D341Med (cell line): ENCODE data around the gene NOX5.
"Not testable (repeated sequence)": the region's sequence is repeated elsewhere in the genome, so short reads cannot be mapped to it uniquely, and the experiment has no call there.

ENCODE experiments used
- DNase-seq: peaks from one replicate; pipeline ENCODE4 v3.0.0; 2012; ENCODE audit warnings: low spot score

The NOX5 gene, protein sequence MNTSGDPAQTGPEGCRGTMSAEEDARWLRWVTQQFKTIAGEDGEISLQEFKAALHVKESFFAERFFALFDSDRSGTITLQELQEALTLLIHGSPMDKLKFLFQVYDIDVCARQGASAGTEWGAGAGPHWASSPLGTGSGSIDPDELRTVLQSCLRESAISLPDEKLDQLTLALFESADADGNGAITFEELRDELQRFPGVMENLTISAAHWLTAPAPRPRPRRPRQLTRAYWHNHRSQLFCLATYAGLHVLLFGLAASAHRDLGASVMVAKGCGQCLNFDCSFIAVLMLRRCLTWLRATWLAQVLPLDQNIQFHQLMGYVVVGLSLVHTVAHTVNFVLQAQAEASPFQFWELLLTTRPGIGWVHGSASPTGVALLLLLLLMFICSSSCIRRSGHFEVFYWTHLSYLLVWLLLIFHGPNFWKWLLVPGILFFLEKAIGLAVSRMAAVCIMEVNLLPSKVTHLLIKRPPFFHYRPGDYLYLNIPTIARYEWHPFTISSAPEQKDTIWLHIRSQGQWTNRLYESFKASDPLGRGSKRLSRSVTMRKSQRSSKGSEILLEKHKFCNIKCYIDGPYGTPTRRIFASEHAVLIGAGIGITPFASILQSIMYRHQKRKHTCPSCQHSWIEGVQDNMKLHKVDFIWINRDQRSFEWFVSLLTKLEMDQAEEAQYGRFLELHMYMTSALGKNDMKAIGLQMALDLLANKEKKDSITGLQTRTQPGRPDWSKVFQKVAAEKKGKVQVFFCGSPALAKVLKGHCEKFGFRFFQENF

DNA sequence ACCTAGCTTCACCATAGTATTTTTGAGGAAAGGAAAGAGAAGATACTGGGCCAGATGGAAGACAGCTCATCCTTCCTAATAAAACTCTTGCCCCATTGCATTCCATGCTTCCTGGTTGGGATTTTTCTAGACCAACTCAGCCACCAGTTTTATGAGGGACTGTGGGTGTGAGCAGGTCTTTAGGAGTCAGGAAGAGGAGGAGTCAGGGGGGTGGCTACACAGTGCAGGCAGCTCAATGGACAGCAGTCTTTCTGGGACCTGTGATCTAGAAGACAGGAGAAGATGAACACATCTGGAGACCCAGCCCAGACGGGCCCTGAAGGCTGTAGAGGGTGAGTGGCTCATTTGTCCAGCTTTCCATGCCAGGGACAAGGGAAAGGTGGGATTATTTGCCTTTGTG, at the start of gene NOX5:
Gene NOX5, plus strand, starts transcription at position 242 of the 400 bp plus-strand sequence. Its CDS starts 41 bp downstream, at position 283.
- no peak for DNase-seq

DNA sequence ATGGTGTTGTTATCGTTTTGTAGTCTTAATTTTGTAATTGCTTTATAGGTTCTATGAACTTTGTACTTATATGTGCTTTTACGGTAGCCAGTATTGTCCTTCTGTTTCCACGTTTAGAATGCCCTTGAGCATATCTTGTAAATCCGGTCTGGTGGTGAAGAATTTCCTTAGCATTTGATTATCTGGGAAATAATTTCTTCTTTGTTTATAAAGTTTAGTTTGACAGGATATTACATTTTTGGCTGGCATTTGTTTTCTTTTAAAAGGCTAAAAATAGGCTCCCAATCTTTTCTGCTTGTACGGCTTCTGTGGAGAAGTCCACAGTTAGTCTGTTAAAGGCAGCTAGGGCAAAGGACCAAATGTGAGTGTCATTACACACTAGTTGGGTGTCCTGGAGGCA, 47.5 kb upstream of the NOX5 start:
- DNase-seq: no peak

DNA sequence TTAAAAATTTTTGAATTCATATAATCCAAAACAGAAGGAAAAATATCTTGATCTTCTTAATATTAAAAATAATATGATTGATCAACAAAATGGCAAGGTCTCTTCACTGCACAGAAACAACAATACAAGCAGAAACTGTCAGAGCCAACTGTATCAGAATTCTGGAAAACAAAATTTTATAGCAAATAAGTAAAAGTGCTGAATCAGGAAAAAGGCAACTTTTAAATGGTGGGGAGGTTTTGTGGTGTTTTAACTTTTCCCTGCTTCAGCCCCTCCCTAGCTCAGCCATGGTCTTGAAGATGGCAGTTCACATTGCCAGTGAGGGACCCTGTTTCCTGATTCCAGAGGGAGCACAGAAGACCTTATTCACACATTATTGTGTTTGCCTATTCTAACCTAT, 46.5 kb upstream of the NOX5 start:
- no peak for DNase-seq

DNA sequence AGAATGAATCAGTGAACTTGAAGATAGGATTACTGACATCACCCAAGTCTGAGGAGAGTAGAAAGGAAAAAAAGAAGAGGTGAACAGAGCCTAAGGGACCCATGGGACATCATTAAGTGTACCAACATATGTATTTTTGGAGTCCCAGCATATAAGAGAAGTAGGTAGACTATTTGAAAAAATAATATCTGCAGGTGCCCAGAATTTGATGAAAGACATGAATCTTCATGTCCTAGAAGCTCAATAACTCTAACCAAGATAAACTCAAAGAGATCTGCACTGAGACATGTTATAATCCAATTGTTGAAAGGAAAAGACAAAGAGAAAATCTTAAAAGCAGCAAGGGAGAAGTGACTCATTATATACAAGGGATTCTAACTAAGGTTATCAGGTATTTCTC, 45.2 kb upstream of the NOX5 start:
- no peak for DNase-seq

DNA sequence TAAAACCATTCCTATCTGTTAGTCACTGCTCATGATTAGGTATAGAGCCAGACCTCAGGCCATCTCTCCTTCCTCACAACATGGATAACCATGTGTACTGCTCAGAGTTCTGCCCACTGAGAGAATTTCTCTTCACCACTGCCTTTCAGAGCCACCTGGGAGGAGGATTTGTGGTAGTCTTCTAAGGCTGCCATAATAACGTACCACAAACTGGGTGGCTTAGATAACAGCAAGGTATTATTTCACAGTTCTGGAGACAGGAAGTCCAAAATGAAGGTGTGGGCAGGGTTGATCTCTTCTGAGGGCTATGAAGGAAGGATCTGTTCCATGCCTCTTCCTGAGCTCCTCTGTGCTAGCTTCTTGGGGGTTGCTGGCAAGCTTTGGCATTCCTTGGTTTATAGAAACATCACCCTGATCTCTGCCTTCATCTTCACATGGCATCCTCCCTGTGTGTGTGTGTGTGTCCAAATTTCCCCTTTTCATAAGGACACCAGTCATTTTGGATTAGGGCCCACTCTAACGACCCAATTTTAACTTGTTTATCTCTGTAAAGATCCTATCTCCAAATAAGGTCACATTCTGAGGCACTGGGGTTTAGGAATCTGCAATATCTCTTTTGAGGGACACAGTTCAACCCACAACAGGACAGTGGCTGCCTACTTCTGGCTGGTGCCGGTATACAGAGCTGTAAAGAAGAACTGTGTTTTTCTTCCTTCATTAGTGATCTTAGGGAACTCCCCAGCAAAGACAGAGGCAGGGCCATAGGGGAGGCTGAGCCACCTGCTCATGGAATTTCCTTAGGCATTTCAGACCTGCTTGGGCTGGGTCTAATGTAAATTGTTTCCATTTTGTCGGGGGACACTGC, 42.1 kb upstream of the NOX5 start:
- DNase-seq: no peak

DNA sequence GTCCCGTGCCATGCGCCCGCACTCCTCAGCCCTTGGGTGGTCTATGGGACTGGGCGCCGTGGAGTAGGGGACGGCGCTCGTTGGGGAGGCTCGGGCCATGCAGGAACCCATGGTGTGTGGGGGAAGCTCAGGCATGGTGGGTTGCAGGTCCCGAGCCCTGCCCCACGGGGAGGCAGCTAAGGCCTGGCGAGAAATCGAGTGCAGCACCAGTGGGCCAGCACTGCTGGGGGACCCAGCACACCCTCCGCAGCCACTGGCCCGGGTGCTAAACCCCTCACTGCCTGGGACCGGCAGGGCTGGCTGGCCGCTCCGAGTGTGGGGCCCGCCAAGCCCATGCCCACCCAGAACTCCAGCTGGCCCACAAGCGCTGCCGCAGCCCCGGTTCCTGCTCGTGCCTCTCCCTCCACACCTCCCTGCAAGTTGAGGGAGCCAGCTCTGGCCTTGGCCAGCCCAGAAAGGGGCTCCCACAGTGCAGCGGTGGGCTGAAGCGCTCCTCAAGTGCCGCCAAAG, 38.8 kb upstream of the NOX5 start:
- DNase-seq: not testable (repeated sequence)

DNA sequence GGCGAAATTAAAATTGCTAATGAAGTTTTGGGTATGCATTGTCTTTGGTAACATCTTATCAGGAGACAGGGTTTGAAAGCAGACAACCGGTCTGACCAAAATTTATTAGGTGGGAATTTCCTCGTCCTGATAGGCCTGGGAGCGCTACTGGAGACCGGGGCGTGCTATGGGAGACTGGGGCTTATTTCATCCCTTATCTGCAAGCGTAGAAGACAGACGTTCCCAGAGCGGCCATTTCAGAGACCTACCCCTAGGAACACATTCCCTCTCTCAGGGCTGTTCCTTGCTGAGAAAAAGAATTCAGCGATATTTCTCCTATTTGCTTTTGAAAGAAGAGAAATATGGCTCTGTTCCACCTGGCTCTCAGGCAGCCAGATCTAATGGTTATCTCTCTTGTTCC, 37.1 kb upstream of the NOX5 start:
- DNase-seq: not testable (repeated sequence)

DNA sequence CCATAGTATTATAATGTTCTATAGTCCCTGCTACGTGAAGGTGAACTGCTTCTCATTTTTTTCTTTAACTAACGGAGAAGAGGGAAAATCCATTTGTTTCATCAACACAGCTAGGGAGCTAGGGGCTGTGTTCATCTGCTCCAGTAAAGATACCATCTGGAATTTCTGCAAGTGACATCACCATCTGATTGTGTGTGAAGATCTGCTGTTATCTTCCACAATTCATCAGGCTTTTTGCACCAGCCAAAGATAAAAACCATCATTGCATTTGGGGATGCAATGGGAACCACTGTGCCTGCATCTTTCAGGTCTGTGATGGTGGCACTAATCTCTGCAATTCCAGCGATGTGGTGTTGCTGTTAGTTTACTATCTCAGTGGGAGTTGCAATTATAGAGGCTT, 35.5 kb upstream of the NOX5 start:
- no peak for DNase-seq

DNA sequence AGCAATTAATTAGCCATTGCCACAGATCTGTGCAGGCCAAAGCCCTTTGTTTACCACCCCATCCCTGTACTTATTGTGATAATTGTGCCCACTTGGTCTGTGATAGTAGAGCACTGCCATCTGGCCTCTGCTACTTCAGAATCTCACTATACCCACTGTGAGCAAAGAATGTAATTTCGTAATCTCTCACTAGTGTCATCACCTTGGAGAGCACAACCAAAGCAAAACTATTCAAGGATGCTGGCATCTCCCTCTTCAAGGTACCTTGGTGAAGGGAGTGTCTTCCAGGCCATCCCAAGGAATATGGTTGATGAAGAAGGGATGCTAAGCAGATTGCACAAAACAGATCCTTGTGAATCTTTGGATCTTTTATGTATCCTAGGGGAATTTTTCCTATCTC, 34.7 kb upstream of the NOX5 start:
- no peak for DNase-seq

DNA sequence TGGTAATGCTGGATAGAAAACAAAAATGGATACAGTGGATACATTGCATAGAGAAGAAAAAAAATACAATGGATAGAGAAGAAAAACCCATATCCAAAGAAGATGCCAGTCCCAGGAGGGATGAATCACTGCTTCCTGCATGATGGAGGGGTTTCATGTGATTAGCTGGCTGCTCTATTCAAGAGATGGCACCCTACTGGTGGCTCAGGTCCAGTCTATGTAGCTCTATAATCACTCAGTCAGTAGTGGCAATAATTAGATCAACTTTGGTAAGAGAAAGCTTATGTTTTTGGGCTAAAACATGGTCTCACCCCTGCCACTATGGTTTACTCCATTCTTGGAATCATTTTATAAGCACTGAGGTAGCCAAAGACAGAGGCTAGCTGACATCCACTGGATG, 33.7 kb upstream of the NOX5 start:
- no peak for DNase-seq

DNA sequence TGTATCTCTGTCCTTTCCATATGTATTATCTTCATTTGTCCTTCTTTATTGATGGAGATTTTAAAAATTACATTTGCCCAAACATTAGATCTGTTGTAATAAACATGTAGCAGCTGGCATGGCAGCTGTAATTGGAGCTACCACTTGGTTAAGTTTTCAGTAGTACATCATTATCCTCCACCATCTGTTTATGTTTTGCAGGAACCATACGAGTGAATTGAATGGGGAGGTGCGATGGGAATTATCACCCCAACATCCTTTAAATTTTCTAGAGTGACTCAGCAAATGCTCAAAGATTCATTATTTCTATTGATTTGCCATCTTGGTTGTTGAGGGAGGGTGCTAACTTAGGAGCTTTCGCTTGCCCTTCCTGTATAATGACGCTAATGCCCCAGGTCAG, 32.6 kb upstream of the NOX5 start:
- DNase-seq: peak; percentile 61

DNA sequence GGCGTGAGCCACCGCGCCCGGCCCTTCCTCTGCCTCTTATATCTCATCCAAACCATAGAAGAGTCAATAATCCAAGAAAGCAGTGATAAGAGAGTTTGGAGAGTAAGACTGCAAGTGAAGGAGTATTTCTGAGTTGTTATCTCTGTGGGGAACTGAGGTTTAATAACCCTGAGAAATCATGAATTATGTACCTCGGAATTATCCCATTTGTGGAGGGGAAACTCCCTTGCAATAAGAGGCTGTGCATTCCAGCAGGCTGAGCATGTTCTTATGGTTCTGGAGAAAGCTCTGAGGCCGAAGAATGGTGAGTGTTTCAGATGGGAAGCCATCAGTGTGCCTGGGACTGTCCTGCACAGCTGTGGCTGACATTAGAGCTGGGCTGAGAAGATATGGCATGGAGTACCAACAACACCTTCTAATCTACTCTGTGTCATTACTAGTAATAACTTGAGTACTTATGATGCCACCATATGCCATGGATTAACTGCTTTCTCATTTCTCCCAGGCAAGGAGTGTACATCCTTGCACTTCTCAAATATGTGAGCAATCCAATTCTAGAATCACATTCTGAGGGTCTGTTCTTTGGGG, 31.4 kb upstream of the NOX5 start:
- DNase-seq: peak; percentile 55

DNA sequence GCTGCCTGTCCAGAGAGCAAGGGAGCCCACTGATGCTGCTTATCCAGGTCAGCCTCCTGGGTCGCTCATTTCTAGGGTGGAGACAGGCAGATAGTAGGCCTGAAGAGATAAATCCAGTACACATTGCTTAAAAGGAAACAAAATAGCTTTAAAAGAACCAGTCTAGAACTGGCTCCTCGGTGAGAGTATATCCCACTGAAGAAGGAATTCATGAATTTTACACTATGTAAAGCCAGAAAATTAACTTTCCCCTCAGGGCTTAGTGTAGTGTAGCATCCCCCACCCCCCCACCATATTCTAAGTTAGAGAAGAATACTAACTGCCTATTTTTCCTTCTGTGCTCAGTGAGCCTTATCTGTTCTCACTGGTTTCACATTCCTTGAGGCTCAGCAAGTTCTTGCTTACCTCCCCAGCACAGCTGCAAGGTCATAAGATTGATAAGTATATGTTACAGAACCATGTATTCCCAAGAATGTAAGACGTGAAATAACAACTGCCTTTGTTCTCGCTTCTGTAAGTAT, 30.5 kb upstream of the NOX5 start:
- DNase-seq: no peak

DNA sequence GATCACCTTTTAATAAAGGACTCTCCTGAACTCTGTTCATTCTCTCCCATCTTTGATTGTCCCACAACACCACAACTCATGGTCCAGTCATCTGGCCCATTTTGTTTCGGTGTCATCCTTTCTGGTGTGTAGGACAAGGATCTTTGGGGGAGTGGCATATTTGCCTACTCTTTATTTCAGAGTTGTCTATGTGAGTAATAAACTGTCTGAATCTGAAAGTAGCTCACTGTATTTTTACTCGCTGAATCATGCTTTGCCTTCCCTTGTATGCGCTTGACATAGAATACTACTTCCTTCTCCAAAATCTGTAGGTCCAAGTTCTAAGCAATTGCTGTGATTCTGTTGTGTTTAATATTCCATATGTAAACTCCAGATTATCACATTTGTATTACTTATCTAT, 29.9 kb upstream of the NOX5 start:
- DNase-seq: no peak

DNA sequence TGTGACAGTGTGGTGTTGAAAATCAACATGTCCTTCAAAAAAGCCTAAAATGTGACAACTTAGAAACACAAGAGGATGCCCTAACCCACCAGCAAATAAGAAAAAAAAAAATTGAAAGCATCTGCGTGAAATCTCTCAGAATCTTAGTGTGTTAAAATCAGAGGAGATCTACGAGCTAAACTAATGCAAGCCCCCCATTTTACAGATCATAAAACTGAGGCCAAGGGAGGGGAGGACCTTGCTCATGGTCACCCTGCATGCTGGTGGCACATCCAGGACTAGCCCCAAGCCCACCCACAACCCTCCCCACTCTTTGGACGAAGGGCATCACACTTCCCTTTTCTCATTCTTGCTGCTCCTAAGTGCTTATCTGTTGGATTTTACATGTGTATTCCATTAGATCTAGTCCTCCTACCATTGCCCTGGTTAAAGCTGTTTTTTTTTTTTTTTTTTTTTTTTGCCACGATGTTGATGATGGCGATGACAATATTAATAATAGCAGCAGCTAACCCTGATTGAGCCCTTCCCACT, 29.1 kb upstream of the NOX5 start:
- DNase-seq: no peak

DNA sequence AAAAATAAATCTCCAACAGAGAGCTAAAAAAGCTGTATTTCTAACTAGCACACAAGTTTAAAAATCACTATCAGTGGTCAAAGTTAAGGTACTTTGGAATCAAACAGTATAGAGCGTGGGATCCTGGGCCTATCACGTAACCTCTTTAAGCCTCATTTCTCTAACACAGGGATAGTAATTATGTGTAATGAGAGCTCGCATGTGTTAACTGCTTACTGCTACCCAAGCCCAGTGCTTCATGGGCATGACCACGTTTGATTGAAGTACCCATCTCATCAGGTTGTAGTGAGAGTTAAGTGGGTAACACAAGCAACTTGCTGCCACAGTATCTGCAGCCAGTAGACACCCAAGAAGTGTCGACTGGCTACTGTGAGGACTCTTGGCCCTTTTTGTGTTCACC, 28.2 kb upstream of the NOX5 start:
- DNase-seq: no peak

DNA sequence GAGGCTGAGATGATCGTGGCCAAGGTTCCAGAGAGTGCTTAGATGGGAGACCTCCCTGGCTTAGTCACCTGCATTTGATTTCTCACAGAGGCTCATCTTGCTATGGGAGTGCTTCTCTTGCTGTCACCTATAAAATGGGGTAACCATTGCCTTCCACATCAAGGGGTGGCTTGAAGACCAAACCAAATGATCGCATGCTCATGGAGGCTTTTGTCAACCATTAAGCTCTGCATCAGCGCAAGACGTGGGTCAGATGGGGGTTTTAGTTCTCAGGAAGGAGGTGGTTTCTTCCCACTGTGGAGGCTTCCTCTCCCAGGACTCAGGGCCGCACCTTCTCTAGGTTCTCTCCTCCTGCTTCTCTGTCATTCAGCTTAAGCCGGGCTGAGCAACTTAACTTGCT, 27.4 kb upstream of the NOX5 start:
- no peak for DNase-seq

DNA sequence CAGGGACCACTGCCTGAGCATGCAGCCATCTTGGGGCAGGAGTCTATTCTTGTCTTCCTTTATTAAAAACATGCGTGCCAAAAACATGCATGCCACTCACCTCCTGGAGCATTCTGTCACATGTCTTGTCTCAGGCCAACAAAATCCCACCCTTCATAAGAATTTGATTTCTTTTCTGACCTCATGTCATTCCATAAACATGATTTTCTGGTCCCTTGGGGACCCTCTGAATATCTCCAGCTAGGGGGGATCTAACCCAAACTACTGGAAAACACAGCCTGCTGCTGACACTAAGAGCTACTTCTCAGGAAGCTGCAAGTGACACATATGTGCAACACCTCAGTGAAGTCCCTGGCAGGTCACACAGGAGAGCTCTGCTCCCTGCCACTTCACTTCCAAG, 26.8 kb upstream of the NOX5 start:
- no peak for DNase-seq

DNA sequence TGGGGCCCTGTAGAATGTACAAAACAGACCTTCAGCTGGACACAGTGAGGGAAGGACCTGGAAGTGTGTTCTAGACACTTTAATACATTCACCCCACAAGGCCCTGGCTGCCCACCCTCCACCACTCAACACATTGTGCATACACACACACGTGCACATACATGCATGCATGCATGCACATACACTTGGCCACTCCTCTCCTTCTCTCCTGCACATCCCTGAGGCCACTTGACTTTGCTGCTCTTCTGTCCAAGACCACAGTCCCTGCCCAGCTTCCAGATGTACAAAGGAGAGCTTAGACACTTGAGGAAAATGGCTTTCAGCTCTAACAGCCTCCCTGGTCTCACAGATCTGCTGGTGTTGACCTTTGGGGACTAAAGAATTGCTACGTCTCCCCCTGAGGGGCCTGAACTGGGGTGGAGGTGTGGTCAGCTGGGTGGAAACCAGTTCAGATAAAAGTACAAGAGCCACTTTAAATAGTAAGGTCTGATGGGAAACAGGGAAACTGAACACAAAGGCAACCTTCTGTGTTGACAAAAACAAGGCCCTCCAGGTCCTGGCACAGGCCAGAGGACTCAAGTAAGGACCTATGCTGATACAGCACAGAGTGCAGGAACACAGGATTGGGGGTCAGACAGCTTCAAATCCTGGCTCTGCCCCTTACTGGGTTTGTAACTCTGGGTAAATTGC, 24.8 kb upstream of the NOX5 start:
- no peak for DNase-seq

DNA sequence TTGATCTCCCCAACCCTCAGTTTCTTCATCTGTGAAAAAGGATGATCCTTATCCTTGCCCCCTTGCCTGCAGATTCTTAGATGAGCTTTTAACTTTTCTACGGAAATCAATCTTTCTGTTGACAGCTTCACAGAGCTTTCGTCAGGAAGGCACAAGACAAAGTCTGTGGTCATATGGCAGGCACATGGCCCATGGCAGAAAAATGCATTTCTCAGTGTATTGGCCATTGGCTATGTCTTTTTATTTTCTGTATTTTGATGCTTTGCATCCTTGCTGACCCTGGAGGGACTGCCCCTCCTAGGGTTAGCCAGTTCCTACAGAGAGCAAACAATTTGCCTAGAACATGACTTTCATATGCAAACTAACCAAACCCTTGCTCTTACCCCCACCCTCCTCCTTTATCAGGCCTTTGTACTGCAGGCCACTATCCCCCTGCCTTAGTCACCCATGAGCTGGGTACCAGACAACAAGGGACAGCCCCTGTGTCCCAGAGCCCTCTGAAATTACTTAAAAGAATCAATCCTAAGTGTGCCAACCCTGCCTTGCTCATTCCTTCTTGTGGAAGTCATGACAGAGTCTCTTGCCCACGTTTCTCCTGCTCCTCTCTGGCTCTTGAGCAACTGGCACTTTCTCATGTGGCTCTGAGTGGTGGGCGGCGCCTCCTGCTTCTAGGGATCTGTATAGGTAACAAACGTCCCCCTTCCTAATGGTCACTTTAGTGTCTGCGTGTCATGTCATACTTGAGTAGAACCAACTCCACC, 24.1 kb upstream of the NOX5 start:
- DNase-seq: no peak
